Activated T-helper 1 cell treated with Interleukin-2 at 50 U/mL for 16 hours (primary cell): Measurements from ENCODE around the gene AGBL5.
A peak's percentile ranks its signal among the peaks of the same experiment; 100 is the strongest.
"Not testable (repeated sequence)": the region's sequence is repeated elsewhere in the genome, so short reads cannot be mapped to it uniquely, and the experiment has no call there.

Experiments
- DNase-seq: peaks from one replicate; pipeline ENCODE4 v3.0.0-alpha.2; 2020; ENCODE audit warnings: low read depth

AGBL5 gene

GRCh38 chr2:27053321-27053720 lies 1.9 kb downstream of the AGBL5 start:
- no peak for DNase-seq

GRCh38 chr2:27053776-27054175 lies 2.3 kb downstream of the AGBL5 start:
- no peak for DNase-seq

GRCh38 chr2:27054721-27055120 lies 3.3 kb downstream of the AGBL5 start:
- DNase-seq = no peak

GRCh38 chr2:27057184-27057583 lies 5.7 kb downstream of the AGBL5 start:
- no peak for DNase-seq

- DNase-seq = no peak
Measured at GRCh38 chr2:27058210-27058609, 6.7 kb downstream of the AGBL5 start.

- no peak for DNase-seq
Measured at GRCh38 chr2:27059141-27059820, 7.8 kb downstream of the AGBL5 start.

GRCh38 chr2:27060323-27060722 lies 8.9 kb downstream of the AGBL5 start:
- DNase-seq = no peak

GRCh38 chr2:27065128-27065527 lies 13.7 kb downstream of the AGBL5 start:
- no peak for DNase-seq

- DNase-seq = no peak
Measured at GRCh38 chr2:27067385-27067784, 15.9 kb downstream of the AGBL5 start.

- no peak for DNase-seq
Measured at GRCh38 chr2:27069436-27069835, 18.0 kb downstream of the AGBL5 start.

GRCh38 chr2:27069961-27070618 lies 18.6 kb downstream of the AGBL5 start:
- DNase-seq = no peak

- DNase-seq = no peak
Measured at GRCh38 chr2:27070653-27071276, 19.3 kb downstream of the AGBL5 start.

GRCh38 chr2:27071277-27071989 lies 20.0 kb downstream of the AGBL5 start, which contains the start of gene OST4:
Gene OST4, minus strand, starts transcription at chr2:27071654.
- DNase-seq = peak; percentile 88

- DNase-seq = no peak
Measured at GRCh38 chr2:27071990-27072830, 20.7 kb downstream of the AGBL5 start.

GRCh38 chr2:27072920-27073319 lies 21.5 kb downstream of the AGBL5 start:
- DNase-seq = no peak

- DNase-seq = no peak
Measured at GRCh38 chr2:27073782-27074181, 22.3 kb downstream of the AGBL5 start.

GRCh38 chr2:27074738-27075565 lies 23.5 kb downstream of the AGBL5 start:
- no peak for DNase-seq

- DNase-seq = not testable (repeated sequence)
Measured at GRCh38 chr2:27075566-27075871, 24.1 kb downstream of the AGBL5 start.

- no peak for DNase-seq
Measured at GRCh38 chr2:27076323-27076722, 24.9 kb downstream of the AGBL5 start.

GRCh38 chr2:27077231-27077630 lies 25.8 kb downstream of the AGBL5 start:
- no peak for DNase-seq
